GM10266 (cell line): Measurements from ENCODE around the gene SEMA5A.
A peak's percentile ranks its signal among the peaks of the same experiment; 100 is the strongest.

Experiments used
- DNase-seq: peaks from one replicate; pipeline ENCODE4 v3.0.0; 2012; ENCODE audit errors: extremely low spot score
- TF ChIP-seq, protein P1 (sequence below): IDR thresholded peaks from 2 replicates; pipeline ENCODE4 v1.5.1; 2012; ENCODE audit warnings: mild to moderate bottlenecking, low read depth; ENCODE audit not compliant: control insufficient read depth, insufficient read depth; ENCODE audit errors: missing control alignments

The SEMA5A gene

GRCh38 chr5:9015260-9015936 is 530.5 kb downstream of the SEMA5A start:
- DNase-seq: no peak
- TF ChIP-seq, protein P1, sequence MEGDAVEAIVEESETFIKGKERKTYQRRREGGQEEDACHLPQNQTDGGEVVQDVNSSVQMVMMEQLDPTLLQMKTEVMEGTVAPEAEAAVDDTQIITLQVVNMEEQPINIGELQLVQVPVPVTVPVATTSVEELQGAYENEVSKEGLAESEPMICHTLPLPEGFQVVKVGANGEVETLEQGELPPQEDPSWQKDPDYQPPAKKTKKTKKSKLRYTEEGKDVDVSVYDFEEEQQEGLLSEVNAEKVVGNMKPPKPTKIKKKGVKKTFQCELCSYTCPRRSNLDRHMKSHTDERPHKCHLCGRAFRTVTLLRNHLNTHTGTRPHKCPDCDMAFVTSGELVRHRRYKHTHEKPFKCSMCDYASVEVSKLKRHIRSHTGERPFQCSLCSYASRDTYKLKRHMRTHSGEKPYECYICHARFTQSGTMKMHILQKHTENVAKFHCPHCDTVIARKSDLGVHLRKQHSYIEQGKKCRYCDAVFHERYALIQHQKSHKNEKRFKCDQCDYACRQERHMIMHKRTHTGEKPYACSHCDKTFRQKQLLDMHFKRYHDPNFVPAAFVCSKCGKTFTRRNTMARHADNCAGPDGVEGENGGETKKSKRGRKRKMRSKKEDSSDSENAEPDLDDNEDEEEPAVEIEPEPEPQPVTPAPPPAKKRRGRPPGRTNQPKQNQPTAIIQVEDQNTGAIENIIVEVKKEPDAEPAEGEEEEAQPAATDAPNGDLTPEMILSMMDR: no peak

- TF ChIP-seq, protein P1: no peak
- no peak for DNase-seq
Measured at GRCh38 chr5:9013147-9013546, 532.7 kb downstream of the SEMA5A start.

- no peak for DNase-seq
- TF ChIP-seq, protein P1: no peak
Measured at GRCh38 chr5:9009931-9010651, 535.8 kb downstream of the SEMA5A start.

GRCh38 chr5:8997542-8998070 is 548.3 kb downstream of the SEMA5A start:
- DNase-seq: no peak
- TF ChIP-seq, protein P1: no peak

DNA sequence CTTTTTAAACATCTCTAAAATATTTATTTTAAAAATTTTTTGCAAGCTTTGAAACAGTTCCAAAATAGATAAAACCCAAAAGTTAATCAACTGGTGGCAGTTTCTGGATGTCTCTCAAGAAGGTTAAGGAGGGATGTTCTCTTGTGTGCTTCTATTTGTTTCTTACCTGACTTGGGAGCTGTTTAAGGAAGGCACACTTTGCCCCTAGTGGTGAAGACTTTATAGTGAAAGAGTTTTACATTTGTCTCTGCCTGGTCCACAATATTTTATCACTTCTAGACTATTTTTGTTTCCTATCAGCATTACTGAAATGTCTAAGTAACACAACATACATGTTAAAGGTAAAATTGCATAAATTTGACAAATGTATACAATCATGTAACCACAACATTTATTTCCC is 552.8 kb downstream of the SEMA5A start:
- no peak for DNase-seq
- TF ChIP-seq, protein P1: peak; percentile 10
